ENCODE results near the gene NCF1.
A peak's percentile ranks its signal among the peaks of the same experiment; 100 is the strongest.
"Not testable (repeated sequence)": the region's sequence is repeated elsewhere in the genome, so short reads cannot be mapped to it uniquely, and the experiment has no call there.

The NCF1 gene

GRCh38 chr7:74765205-74765918, 8.4 kb upstream of the NCF1 start:
- H3K27me3 ChIP-seq (replicated peaks); DNase-seq; H3K4me3 ChIP-seq (ENCODE audit: low read depth, low read length); H3K36me3 ChIP-seq (replicated peaks); in situ Hi-C loops (cut with HindIII; ENCODE audit: low pct_ligation_motif_present, low sequenced_read_pairs); H3K27ac ChIP-seq: not testable (repeated sequence)

- H3K36me3 ChIP-seq (replicated peaks); H3K27me3 ChIP-seq (replicated peaks); DNase-seq; in situ Hi-C loops (cut with HindIII; ENCODE audit: low pct_ligation_motif_present, low sequenced_read_pairs); H3K4me3 ChIP-seq (ENCODE audit: low read depth, low read length); H3K27ac ChIP-seq: not testable (repeated sequence)
Observed at GRCh38 chr7:74766509-74766908, 7.3 kb upstream of the NCF1 start.

- in situ Hi-C loops (cut with HindIII; ENCODE audit: low pct_ligation_motif_present, low sequenced_read_pairs); H3K27ac ChIP-seq; H3K4me3 ChIP-seq (ENCODE audit: low read depth, low read length); H3K36me3 ChIP-seq (replicated peaks); DNase-seq; H3K27me3 ChIP-seq (replicated peaks): not testable (repeated sequence)
Observed at GRCh38 chr7:74766991-74767390, 6.8 kb upstream of the NCF1 start.

GRCh38 chr7:74770062-74770461, 3.7 kb upstream of the NCF1 start:
- H3K27ac ChIP-seq; DNase-seq; H3K36me3 ChIP-seq (replicated peaks); in situ Hi-C loops (cut with HindIII; ENCODE audit: low pct_ligation_motif_present, low sequenced_read_pairs); H3K27me3 ChIP-seq (replicated peaks); H3K4me3 ChIP-seq (ENCODE audit: low read depth, low read length): not testable (repeated sequence)

GRCh38 chr7:74772093-74772492, 1.7 kb upstream of the NCF1 start:
- H3K27me3 ChIP-seq (replicated peaks); H3K4me3 ChIP-seq (ENCODE audit: low read depth, low read length); DNase-seq; in situ Hi-C loops (cut with HindIII; ENCODE audit: low pct_ligation_motif_present, low sequenced_read_pairs); H3K27ac ChIP-seq; H3K36me3 ChIP-seq (replicated peaks): not testable (repeated sequence)

- H3K27ac ChIP-seq; H3K27me3 ChIP-seq (replicated peaks); DNase-seq; H3K36me3 ChIP-seq (replicated peaks); H3K4me3 ChIP-seq (ENCODE audit: low read depth, low read length); in situ Hi-C loops (cut with HindIII; ENCODE audit: low pct_ligation_motif_present, low sequenced_read_pairs): not testable (repeated sequence)
Observed at GRCh38 chr7:74775111-74775510, 1.3 kb downstream of the NCF1 start.

- H3K27me3 ChIP-seq (replicated peaks); H3K36me3 ChIP-seq (replicated peaks); H3K27ac ChIP-seq; DNase-seq; H3K4me3 ChIP-seq (ENCODE audit: low read depth, low read length); in situ Hi-C loops (cut with HindIII; ENCODE audit: low pct_ligation_motif_present, low sequenced_read_pairs): not testable (repeated sequence)
Observed at GRCh38 chr7:74779053-74779452, 5.2 kb downstream of the NCF1 start.

- H3K27ac ChIP-seq; H3K4me3 ChIP-seq (ENCODE audit: low read depth, low read length); DNase-seq; H3K36me3 ChIP-seq (replicated peaks); in situ Hi-C loops (cut with HindIII; ENCODE audit: low pct_ligation_motif_present, low sequenced_read_pairs); H3K27me3 ChIP-seq (replicated peaks): not testable (repeated sequence)
Observed at GRCh38 chr7:74781746-74782145, 7.9 kb downstream of the NCF1 start.

GRCh38 chr7:74783595-74783994, 9.8 kb downstream of the NCF1 start:
- H3K4me3 ChIP-seq (ENCODE audit: low read depth, low read length); H3K27me3 ChIP-seq (replicated peaks); DNase-seq; H3K27ac ChIP-seq; in situ Hi-C loops (cut with HindIII; ENCODE audit: low pct_ligation_motif_present, low sequenced_read_pairs); H3K36me3 ChIP-seq (replicated peaks): not testable (repeated sequence)

GRCh38 chr7:74788369-74789150, 14.7 kb downstream of the NCF1 start:
- H3K4me3 ChIP-seq (ENCODE audit: low read depth, low read length): peak overlapping the region; percentile 35
- H3K36me3 ChIP-seq (replicated peaks); H3K27ac ChIP-seq; in situ Hi-C loops (cut with HindIII; ENCODE audit: low pct_ligation_motif_present, low sequenced_read_pairs); H3K27me3 ChIP-seq (replicated peaks): not testable (repeated sequence)
- DNase-seq: peak; percentile 76

- H3K36me3 ChIP-seq (replicated peaks); in situ Hi-C loops (cut with HindIII; ENCODE audit: low pct_ligation_motif_present, low sequenced_read_pairs); H3K4me3 ChIP-seq (ENCODE audit: low read depth, low read length); H3K27me3 ChIP-seq (replicated peaks); DNase-seq; H3K27ac ChIP-seq: not testable (repeated sequence)
Observed at GRCh38 chr7:74789200-74789736, 15.5 kb downstream of the NCF1 start.

- H3K27ac ChIP-seq; H3K36me3 ChIP-seq (replicated peaks); in situ Hi-C loops (cut with HindIII; ENCODE audit: low pct_ligation_motif_present, low sequenced_read_pairs); H3K27me3 ChIP-seq (replicated peaks); DNase-seq; H3K4me3 ChIP-seq (ENCODE audit: low read depth, low read length): not testable (repeated sequence)
Observed at GRCh38 chr7:74797848-74798622, 24.2 kb downstream of the NCF1 start.

- H3K27ac ChIP-seq; H3K4me3 ChIP-seq (ENCODE audit: low read depth, low read length); in situ Hi-C loops (cut with HindIII; ENCODE audit: low pct_ligation_motif_present, low sequenced_read_pairs); H3K36me3 ChIP-seq (replicated peaks); H3K27me3 ChIP-seq (replicated peaks): not testable (repeated sequence)
- peak; percentile 21 for DNase-seq
Observed at GRCh38 chr7:74798644-74799043, 24.8 kb downstream of the NCF1 start.

- H3K27me3 ChIP-seq (replicated peaks); DNase-seq; H3K27ac ChIP-seq; in situ Hi-C loops (cut with HindIII; ENCODE audit: low pct_ligation_motif_present, low sequenced_read_pairs); H3K4me3 ChIP-seq (ENCODE audit: low read depth, low read length); H3K36me3 ChIP-seq (replicated peaks): not testable (repeated sequence)
Observed at GRCh38 chr7:74815882-74816281, 42.1 kb downstream of the NCF1 start.
